Fibroblast of mammary gland (primary cell): ENCODE results near the gene WWC1.

ENCODE experiments used
- DNase-seq: peaks from one replicate; pipeline ENCODE4 v3.0.0-alpha.2; 2010; ENCODE audit warnings: low read depth
- H3K4me3 ChIP-seq: 2 replicates; pipeline ENCODE4 v1.5.1; 2011; ENCODE audit warnings: low read depth, mild to moderate bottlenecking, low read length, moderate library complexity; ENCODE audit not compliant: control insufficient read depth
- TF ChIP-seq, protein P1 (sequence below): conservative IDR thresholded peaks from 2 replicates; pipeline ENCODE4 v1.5.1; 2011; ENCODE audit warnings: low read depth, low read length, inconsistent platforms; ENCODE audit not compliant: control insufficient read depth, insufficient read depth

WWC1 gene

GRCh38 chr5:168261227-168261571 lies 30.2 kb upstream of the WWC1 start:
- no peak overlapping the region for H3K4me3 ChIP-seq
- TF ChIP-seq, protein P1, sequence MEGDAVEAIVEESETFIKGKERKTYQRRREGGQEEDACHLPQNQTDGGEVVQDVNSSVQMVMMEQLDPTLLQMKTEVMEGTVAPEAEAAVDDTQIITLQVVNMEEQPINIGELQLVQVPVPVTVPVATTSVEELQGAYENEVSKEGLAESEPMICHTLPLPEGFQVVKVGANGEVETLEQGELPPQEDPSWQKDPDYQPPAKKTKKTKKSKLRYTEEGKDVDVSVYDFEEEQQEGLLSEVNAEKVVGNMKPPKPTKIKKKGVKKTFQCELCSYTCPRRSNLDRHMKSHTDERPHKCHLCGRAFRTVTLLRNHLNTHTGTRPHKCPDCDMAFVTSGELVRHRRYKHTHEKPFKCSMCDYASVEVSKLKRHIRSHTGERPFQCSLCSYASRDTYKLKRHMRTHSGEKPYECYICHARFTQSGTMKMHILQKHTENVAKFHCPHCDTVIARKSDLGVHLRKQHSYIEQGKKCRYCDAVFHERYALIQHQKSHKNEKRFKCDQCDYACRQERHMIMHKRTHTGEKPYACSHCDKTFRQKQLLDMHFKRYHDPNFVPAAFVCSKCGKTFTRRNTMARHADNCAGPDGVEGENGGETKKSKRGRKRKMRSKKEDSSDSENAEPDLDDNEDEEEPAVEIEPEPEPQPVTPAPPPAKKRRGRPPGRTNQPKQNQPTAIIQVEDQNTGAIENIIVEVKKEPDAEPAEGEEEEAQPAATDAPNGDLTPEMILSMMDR: no peak
- peak; percentile 62 for DNase-seq

GRCh38 chr5:168262042-168262743 lies 29.3 kb upstream of the WWC1 start:
- TF ChIP-seq, protein P1: no peak
- no peak overlapping the region for H3K4me3 ChIP-seq
- no peak for DNase-seq

DNA sequence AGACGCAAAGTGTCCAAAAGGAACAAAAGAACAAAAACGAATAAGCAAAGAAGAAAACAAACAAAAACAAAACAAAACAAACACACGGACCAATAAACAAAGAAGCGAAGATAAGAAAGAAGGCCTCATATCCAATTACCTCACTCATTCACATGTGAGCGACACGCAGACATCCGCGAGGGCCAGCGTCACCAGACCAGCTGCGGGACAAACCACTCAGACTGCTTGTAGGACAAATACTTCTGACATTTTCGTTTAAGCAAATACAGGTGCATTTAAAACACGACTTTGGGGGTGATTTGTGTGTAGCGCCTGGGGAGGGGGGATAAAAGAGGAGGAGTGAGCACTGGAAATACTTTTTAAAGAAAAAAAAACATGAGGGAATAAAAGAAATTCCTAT lies 28.3 kb upstream of the WWC1 start:
- TF ChIP-seq, protein P1: no peak
- DNase-seq: no peak
- H3K4me3 ChIP-seq: no peak overlapping the region

GRCh38 chr5:168266016-168266415 lies 25.4 kb upstream of the WWC1 start:
- TF ChIP-seq, protein P1: no peak
- H3K4me3 ChIP-seq: no peak overlapping the region
- no peak for DNase-seq

DNA sequence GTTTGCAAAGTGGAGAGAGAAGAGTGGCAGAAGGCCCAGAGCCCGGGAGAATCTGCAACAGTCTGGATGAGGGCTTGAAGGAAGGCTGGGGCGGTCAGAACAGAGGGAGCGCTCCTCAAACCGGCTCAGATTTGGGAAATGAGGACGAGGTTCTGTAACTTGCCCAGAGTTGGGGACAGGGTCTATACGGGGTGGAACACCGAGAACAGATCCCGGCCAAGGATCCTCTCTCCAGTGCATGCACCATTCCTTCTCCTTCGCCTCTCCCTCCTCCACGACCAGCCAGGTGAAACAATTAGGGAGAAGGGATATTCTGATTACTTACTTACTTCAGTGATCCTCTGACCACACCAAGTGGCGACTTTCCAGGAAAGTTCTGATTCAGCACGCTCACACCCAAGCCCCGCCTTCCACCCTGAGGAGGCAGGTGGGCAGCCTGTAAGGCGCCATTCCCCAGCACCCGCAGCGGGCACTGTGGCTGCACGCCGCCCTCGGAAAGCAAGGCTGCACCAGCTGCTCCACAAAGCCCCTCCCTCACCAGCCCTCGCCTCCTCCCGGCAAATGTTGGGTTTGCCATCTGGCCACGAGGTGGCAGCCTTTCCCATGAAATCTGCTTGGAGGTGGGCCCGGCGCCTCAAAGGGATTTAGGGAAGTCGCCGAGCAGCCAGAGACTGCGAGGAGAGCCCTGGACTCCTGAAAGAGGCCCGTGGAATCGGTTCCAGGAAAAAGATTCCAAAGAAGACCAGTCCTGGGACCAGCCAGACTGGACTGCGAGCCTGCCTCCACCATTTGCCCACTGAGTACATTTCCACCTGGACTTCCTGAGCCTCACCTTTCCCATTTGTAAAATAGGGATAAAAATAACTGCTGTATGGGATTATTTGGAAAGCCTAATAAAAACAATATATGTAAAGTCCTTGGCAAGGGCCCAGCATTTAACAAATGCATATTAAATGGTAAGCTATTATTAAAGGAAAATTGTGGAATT lies 22.2 kb upstream of the WWC1 start:
- peak overlapping the region; percentile 35 for H3K4me3 ChIP-seq
- DNase-seq: peak; percentile 77
- TF ChIP-seq, protein P1: peak; percentile 79

DNA sequence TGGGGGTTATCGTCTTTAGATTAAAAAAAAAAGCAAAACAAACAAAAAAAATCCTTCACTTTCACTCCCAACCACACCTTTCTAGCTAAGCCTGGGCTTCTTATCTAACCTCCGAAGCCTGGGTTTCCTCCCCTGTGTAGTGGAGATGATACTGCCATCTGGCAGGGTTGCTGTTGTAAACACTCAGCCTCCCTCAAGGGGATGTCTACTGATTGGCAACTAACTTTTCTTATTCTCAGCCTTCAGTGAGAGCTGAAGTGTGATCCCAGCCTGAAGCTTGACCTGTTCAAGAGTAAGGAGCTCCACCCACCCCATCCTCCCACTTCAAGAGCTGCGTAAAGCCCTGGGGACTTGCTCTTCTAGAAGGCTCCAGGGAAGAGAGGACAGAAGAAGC lies 21.5 kb upstream of the WWC1 start:
- no peak overlapping the region for H3K4me3 ChIP-seq
- TF ChIP-seq, protein P1: no peak
- no peak for DNase-seq
